NCI-H2196 treated with DMSO at 0.1 percent for 48 hours (cell line): ENCODE results near the gene VEZF1.
A peak's percentile ranks its signal among the peaks of the same experiment; 100 is the strongest.

Experiments used
- DNase-seq: peaks from one replicate; lab custom pipeline; 2025; ENCODE audit not compliant: unreplicated experiment; lab: John Stamatoyannopoulos, UW

The VEZF1 gene

GRCh38 chr17:57999496-58000017 is 11.5 kb upstream of the VEZF1 start:
- DNase-seq: peak; percentile 67

DNA sequence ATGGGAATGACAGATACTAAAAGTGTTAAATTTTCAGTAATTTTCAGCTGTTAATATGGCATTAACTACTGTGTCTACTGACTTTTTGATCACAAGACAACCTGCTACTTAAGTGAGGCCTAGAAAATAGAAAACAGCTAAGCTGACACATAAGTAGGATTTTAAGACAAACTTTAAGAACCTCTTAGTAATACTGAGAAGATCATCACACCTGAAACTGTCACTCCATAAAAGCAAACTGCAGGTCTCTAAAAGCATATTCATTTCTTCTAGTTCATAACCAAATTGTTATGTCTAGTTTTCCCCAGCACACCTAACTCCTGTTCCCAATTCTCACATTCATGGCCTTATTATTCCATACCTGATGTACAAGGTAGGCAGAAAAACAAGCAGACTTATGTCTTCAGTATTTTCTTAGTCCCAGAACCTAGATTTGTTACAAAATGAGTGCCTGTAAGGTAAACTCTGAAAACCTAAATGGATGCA is 11.0 kb upstream of the VEZF1 start:
- DNase-seq: no peak

GRCh38 chr17:57997085-57997809 is 9.2 kb upstream of the VEZF1 start:
- DNase-seq: no peak

DNA sequence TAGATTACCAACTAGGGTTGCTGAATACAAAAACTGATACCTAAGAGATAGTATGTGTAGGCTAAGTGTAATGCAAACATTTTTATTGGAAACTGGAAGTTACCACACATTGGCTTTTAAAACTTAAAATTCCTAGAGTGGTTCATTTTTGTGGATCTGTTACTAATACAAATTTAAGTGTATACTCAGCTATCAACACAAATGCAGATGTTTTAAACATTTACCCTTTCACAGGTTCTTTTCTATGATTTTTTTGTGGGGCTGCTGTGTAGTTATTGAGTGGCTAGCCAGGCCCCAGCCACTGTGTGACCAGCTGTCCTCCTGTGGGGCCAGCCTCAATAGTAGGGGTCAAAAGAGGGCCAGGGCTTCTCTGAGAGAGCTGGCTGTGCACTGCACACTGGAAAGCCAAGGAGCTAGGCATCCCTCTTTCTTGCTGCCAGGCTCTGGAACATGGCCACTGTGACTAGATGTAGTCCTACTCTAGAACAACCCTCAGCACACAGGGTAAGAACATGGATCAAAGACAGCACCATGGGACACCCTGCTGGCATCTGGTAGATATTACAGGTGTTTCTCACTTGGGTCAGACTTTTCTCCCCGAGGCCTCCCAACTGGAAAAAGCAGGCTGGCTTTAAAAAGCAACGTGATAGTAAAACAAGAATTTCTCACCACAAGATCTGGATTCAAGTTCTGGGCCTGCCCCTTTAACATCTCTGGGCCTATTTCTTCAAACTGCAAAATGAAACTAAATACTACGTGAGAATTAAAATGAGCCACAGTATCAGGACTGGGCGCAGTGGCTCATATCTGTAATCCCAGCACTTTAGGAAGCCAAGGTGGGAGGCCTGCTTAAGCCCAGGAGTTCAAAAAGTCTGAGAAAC is 7.3 kb upstream of the VEZF1 start:
- peak; percentile 78 for DNase-seq

GRCh38 chr17:57994436-57994835 is 6.4 kb upstream of the VEZF1 start:
- DNase-seq: no peak

GRCh38 chr17:57993471-57994365 is 5.7 kb upstream of the VEZF1 start:
- peak; percentile 61 for DNase-seq

GRCh38 chr17:57991537-57991936 is 3.5 kb upstream of the VEZF1 start:
- no peak for DNase-seq

- no peak for DNase-seq
Observed at GRCh38 chr17:57990037-57990436, 2.0 kb upstream of the VEZF1 start.

- DNase-seq: peak; percentile 74
Observed at GRCh38 chr17:57988301-57989250, 522 bp upstream of the VEZF1 start.

DNA sequence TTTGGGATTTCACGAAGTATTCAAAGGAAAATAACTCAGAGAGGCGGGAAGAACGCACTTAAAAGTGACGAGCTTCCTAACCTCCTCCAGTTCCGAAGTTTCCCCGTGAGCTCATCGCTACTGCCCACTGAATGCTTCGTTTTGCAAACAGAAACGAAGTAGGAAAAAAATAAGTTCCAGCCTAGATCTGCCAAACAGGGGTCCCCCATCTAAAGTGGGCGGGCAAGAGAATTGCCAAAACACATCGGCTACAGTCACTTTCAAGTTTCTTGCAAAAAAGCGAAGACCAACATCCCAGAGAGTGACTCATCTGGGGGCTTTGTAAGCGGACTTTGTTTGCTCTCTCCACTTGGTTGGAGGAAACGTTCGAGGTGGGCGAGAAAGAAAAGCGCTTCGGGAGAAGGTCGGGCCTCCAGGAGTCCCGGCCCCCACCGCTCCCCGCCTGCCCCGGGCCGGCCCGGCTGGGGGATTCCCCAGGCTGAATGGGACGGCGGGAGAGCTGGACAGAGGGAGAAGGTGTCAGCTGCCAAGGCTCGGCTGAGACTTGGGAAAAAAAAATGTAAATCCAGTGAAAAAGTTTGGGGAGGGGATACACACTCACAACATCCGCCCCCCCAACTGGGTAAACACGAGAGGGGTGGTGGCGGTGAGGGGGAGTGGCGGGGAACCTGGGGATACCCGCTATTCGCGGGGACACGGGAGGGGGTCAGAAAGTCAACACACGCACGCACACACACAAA is 1.0 kb downstream of the VEZF1 start:
- no peak for DNase-seq

GRCh38 chr17:57985675-57985974 is 2.4 kb downstream of the VEZF1 start:
- DNase-seq: no peak

DNA sequence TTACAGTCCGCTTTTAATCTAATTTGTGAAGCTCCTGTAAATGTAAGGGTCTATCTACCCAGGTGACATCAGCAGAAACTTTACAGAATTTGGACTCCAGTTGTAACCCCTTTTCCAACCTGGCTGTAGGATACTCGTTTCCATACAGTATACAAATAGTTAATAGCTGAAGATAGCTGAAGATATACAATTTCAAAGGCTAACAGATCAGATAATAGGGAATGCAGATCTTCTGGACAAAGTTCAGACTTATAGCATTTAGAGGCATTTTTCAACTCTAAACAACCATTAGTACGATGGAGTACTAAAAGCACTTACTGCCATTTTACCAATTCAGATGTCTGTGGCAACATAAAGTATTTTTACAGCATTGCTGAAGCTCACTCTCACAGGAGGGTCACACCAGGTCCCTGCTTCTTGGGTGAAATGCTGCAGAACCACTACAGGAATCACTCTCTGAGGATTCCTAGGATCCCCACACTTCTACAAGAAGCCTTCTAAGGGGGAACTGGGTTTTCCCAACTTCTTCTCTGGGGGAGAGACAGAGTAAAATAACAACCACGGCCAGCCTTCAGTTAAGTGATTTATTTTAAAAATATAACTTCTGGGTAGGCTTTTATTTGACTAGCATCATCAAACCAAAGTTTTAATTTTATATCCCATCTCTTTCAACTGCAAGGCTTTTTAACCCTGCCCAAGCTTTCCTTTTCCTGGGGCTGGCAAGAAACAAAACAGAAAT is 2.9 kb downstream of the VEZF1 start:
- no peak for DNase-seq

DNA sequence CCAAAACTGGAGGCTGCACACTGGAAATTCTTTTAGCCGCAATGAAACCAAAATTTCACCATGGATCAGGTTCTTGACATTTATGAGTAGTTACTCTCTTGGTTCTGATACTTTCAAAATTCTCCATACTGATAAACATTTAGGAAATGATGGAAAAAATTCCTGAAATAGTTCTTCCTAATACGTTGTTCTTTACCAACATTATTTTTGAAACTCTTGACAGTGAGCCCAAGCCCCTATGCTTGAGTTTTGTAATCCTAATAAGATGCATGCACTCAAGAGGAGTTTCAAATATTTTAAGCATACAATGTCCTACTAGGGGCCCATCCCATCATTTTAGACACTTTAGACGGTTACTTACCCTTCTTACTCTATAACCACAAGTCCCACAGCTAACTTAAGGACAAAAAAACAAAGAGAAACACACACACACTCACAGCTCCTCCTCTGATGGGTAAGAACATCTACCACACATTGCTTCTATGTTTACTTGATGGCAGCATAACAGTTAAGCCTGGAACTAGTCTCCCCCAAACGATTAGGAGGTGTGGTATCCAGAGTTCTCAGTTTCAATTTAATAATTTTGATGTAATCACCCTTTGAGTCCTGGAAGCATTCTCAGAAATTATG is 3.7 kb downstream of the VEZF1 start:
- no peak for DNase-seq

- DNase-seq: no peak
Observed at GRCh38 chr17:57983446-57983845, 4.6 kb downstream of the VEZF1 start.

DNA sequence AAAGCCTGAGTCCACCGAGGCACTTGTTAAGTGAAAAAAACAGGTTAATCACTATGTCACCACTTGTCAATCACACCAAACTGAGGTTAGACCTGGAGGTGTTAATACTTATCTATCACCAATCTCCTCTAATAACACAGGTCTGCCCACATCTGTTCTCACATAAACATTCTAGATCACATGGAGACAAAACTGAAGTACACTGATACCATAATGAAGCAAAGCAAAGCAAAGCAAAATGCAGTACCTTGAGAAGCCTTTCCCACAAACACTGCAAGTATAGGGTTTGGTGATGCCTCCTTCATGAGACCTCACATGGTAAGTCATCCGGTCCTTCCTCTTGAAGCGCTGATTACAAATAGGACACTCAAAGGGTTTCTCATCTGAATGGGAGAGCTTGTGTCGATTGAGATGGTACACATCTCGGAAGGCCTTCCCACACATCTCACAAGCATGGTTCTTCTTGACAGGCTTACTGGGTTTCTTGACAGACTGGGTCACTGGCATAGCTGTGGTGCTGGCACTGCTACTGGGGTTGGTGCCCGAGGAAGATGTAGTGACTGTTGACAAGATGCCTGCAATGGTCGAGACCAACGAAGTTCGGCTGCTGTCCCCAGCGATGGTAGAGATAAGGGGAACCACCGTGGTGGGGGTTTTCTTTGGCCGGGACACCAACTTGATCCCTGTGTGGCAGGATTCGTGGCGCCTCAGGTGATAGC is 5.4 kb downstream of the VEZF1 start:
- no peak for DNase-seq

DNA sequence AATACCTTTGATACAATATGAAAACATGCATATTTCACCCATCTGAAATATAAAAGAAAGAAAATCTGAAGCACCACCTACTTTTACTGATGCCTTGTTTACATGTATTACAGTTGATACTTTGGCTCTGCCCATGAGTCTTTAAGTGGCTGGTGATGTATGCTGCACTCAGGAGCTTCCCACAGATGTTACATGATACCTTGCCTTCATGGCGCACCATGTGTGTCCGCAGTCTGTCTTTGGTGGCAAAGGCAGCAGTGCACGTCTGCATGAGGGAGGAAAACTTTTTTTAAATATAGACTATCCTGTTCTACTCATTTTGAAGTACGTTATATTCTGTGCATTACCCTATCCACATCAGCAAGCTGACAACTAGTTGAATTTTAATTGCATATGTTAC is 7.5 kb downstream of the VEZF1 start:
- no peak for DNase-seq

DNA sequence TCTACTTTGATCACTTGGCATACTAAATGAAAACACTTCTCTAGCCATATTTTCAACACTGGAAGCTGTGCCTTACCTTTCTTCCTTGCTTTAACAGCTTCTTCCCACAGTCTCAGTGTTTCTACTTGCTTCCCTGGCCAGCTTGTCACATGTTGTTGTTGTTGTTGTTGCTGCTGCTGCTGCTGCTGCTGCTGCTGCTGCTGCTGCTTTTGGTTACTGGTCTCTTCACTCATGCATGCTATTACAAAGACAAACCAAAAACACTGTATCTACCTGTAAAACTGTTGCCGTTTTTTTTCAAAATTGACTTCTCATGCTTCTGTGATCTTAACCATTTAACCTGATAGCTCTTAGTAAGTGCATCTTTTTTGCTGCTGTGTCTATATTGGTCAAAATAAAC is 9.0 kb downstream of the VEZF1 start:
- no peak for DNase-seq

DNA sequence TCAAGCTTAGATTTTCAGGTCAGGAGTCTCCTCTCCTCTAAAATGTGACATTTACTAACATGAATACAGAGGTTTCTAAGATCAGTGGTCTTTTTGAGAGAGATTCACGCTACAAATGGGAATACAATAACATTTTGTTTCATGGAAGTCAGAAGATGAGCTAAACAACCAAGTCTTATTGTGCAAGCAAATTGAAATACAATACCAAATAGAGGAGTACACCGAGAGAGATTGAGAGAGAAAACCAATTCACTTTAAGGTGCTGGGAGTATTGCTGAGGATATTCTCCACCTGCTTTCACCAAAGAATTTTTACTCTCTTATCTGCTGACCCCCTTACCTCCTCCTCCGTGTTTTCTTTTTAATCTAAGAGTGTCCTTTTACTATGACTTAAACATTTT is 11.5 kb downstream of the VEZF1 start:
- DNase-seq: no peak
